Measurements from ENCODE around the gene ESAM.

DNA sequence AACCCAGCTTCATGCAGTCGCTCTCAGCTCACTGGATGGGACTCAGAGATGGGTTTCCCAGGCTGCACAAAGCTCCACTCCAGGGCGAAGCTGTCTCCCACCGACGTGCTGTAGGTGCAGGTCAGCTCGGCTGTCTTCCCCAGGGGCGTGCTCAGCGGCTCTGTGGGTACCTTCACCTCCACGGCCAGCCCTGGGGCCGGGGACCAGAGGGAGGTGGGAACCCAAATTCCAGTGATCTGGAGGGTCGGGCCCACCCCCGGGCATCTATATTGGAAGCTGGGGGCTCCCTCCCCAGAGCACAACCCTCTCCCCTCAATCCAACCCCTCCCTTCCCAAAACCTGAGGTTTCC, 10.7 kb downstream of the ESAM start:
- TF ChIP-seq, protein P1, sequence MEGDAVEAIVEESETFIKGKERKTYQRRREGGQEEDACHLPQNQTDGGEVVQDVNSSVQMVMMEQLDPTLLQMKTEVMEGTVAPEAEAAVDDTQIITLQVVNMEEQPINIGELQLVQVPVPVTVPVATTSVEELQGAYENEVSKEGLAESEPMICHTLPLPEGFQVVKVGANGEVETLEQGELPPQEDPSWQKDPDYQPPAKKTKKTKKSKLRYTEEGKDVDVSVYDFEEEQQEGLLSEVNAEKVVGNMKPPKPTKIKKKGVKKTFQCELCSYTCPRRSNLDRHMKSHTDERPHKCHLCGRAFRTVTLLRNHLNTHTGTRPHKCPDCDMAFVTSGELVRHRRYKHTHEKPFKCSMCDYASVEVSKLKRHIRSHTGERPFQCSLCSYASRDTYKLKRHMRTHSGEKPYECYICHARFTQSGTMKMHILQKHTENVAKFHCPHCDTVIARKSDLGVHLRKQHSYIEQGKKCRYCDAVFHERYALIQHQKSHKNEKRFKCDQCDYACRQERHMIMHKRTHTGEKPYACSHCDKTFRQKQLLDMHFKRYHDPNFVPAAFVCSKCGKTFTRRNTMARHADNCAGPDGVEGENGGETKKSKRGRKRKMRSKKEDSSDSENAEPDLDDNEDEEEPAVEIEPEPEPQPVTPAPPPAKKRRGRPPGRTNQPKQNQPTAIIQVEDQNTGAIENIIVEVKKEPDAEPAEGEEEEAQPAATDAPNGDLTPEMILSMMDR (IDR thresholded peaks at IDR 0.05): no peak
- TF ChIP-seq POLR2A (IDR thresholded peaks at IDR 0.05): no peak

Measured in right lobe of liver (tissue), 4 donors.